Measurements from ENCODE around the gene SNIP1. TPM values are rescaled to one million over a fixed set of nuclear protein-coding genes. Genes with fewer than 3 reads are reported as not detected.
"Not testable (repeated sequence)": the region's sequence is repeated elsewhere in the genome, so short reads cannot be mapped to it uniquely, and the experiment has no call there.

The SNIP1 gene
- total RNA-seq, 1 experiment from 2014 or later, result 18.6 TPM

DNA sequence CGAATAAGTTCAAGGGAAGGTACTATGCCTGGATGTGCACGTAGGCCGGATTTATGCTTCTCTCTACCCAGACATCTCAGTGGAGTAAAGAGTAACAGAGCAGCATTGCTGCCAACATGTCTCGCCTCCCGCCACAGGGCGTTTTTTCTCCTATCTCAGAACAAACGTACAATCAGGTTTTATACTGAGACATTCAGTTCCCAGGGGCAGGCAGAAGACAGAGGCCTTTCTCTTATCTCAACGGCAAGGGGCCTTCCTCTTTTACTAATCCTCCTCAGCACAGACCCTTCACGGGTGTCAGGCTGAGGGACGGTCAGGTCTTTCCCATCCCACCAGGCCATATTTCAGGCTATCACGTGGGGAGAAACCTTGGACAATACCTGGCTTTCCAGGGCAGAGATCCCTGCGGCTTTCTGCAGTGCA is 5.9 kb upstream of the SNIP1 start:
- not testable (repeated sequence) for DNase-seq (ENCODE audit: low read depth)

- no peak for DNase-seq (ENCODE audit: low read depth)
Observed at GRCh38 chr1:37559080-37559479, 5.0 kb upstream of the SNIP1 start.

- DNase-seq (ENCODE audit: low read depth), result no peak
Observed at GRCh38 chr1:37558411-37558810, 4.3 kb upstream of the SNIP1 start.

GRCh38 chr1:37557402-37557801 is 3.3 kb upstream of the SNIP1 start:
- DNase-seq (ENCODE audit: low read depth), result no peak

- DNase-seq (ENCODE audit: low read depth), result peak; percentile 92
Observed at GRCh38 chr1:37556712-37557196, 2.7 kb upstream of the SNIP1 start, which contains the start of gene DNALI1. Gene DNALI1, plus strand, starts transcription at chr1:37556940. Its CDS starts 55 bp downstream, at chr1:37556995.

GRCh38 chr1:37553598-37553926 is 531 bp downstream of the SNIP1 start:
- no peak for DNase-seq (ENCODE audit: low read depth)

DNA sequence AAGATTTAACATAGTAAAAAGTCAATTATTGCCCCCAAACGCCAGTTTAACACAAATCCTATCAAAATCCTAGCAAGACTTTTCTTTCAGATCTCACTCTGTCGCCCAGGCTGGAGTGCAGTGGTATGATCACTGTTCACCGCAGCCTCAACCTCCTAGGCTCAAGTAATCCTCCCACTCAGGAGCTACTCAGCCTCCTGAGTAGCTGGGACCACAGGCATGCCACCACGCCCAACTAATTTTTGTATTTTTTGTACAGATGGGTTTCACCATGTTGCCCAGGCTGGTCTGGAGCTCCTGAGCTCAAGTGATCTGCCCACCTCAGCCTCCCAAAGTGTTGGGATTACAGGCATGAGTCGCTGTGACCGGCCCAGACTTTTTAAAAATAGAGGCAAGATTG is 4.8 kb downstream of the SNIP1 start:
- DNase-seq (ENCODE audit: low read depth), result peak; percentile 15

DNA sequence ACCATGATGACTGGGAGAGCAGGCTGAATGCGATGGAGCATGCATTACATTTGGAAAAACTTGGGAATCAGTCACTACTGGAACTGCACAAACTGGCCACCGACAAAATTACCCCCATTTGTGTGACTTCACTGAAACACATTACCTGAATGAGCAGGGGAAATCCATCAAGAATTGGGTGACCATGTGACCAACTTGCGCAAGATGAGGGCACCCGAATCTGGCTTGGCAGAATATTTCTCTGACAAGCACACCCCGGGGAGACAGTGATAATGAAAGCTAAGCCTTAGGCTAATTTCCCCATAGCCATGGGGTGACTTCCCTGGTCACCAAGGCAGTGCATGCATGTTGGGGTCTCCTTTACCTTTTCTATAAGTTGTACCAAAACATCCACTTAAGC is 9.1 kb downstream of the SNIP1 start:
- no peak for DNase-seq (ENCODE audit: low read depth)

- no peak for DNase-seq (ENCODE audit: low read depth)
Observed at GRCh38 chr1:37544530-37544929, 9.6 kb downstream of the SNIP1 start.

DNA sequence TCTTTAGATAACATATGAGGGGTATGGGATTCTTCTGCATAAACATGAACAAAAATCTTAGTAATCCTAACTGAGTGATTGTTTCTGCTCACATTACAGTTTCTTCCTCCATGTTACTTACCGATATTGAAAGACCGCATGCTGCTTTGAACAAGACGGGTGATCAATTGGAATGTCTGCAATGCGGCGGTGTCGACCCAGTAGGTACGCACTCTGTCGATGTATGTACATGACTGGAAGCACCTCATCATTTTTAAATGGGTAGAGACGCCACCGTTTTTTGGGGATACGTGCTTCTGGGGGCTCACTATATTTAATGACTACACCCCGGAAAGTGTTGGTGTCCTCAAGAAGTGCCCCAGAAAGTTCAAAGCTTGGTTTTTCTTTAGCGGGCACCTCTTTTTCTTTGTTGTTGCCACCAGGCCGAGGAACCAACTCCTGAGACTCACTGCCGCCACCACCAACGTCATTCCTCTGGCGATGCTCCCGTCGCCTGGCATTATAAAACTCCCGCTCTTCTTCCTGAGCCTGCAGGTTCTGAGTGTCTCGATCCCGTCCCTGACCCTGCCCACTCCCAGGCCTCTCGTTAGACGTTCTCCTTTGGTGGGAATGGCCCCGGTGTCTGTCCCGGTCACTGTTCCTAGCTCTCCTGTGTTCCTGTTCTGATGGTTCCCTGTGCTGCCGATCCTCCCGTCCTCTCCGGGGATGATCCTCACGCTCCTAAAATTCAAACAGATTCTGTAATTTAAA is 13.9 kb downstream of the SNIP1 start:
- DNase-seq (ENCODE audit: low read depth), result no peak

- not testable (repeated sequence) for DNase-seq (ENCODE audit: low read depth)
Observed at GRCh38 chr1:37539154-37539553, 14.9 kb downstream of the SNIP1 start.

DNA sequence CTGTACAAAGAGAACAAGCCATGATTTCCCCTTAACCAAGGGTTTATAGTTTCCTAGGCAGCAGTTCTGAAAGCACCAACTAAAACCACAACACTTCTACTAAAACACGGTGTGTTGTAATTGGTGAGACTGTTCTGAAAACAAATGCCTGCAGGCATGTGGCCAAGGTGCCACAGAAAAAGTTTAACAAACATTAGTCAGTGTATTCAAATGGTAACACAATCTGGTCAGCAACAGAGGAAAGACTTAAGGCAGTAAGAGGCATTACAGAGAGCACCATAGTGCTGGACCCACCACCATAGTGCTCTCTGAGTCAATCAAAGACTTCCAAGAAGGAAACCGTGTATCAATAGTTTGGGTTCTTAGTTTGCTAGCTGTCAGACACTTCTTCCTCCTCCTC is 16.7 kb downstream of the SNIP1 start:
- DNase-seq (ENCODE audit: low read depth), result peak; percentile 83

GRCh38 chr1:37533317-37534093 is 20.6 kb downstream of the SNIP1 start:
- no peak for DNase-seq (ENCODE audit: low read depth)

DNA sequence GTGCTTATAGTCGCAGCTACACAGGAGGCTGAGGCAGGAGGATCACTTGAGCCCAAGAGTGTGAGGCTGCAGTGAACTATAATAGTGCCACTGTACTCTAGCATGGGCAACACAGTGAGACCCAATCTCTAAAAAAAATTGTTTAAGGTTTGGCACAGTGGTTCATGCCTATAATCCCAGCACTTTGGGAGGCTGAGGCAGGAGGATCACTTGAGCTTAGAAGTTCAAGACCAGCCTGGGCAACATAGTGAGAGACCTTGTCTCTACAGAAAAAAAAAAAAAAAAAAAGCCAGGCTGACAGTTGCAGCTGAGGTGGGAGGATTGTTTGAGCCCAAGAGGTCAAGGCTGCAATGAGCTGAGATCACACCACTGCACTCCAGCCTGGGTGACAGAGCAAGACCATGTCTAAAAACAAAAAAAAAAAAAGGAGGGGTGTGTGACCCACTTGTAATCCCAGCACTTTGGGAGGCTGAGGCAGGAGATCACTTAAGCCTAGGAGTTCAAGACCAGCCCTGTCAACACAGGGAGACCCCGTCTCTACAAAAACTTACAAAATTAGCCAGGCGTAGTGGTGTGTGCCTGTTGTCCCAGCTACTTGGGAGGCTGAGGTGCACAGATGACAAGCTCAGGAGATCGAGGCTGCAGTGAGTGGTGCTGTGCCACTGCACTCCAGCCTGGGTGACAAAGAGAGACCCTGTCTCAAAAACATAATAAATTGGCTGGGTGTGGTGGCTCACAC is 21.5 kb downstream of the SNIP1 start:
- not testable (repeated sequence) for DNase-seq (ENCODE audit: low read depth)

DNA sequence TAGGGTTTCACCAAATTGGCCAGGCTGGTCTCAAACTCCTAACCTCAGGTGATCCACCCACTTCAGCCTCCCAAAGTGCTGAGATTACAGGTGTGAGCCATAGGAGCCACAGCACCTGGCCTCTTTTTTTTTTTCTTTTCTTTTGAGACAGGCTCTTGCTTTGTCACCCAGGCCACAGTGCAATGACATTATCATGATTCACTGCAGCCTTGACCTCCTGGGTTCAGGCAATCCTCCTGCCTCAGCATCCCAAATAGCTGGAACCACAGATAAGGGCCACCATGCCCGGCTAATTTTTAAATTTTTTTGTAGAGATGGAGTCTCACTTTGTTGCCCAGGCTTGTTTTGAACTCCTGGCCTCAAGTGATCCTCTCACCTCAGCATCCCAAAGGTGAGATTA is 24.2 kb downstream of the SNIP1 start:
- DNase-seq (ENCODE audit: low read depth), result not testable (repeated sequence)

DNA sequence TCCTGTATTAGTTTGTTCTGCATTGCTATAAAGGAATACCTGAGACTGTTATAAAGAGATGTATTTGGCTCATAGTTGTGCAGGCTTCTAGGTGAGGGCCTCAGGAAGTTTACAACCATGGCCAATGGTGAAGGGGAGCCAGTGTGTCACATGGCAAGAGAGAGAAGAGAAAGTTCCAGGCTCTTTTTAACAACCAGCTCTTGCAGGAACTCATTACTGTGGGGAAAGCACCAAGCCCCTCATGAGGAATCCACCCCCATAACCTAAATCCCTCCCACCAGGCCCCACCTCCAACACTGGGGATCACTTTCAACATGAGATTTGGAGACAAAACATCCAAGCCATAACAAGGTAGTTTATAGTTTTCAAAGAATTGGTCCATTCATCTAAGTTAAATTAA is 34.5 kb downstream of the SNIP1 start:
- DNase-seq (ENCODE audit: low read depth), result no peak

DNA sequence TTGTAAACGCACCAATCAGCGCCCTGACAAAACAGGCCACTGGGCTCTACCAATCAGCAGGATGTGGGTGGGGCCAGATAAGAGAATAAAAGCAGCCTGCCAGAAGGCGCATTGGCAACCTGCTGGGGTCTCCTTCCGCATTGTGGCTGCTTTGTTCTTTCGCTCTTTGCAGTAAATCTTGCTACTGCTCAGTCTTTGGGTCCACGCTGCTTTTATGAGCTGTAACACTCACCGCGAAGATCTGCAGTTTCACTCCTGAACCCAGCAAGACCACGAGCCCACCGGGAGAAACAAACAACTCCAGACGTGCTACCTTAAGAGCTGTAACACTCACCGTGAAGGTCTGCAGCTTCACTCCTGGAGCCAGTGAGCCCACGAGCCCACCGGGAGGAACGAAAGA is 35.2 kb downstream of the SNIP1 start:
- DNase-seq (ENCODE audit: low read depth), result not testable (repeated sequence)

- not testable (repeated sequence) for DNase-seq (ENCODE audit: low read depth)
Observed at GRCh38 chr1:37518241-37518640, 35.9 kb downstream of the SNIP1 start.

GRCh38 chr1:37517569-37517968 is 36.5 kb downstream of the SNIP1 start:
- no peak for DNase-seq (ENCODE audit: low read depth)

- DNase-seq (ENCODE audit: low read depth), result no peak
Observed at GRCh38 chr1:37515185-37516034, 38.7 kb downstream of the SNIP1 start.

Data from LHCN-M2 (cell line).